ENCODE data around the gene SCGN.

Gene SCGN

DNA sequence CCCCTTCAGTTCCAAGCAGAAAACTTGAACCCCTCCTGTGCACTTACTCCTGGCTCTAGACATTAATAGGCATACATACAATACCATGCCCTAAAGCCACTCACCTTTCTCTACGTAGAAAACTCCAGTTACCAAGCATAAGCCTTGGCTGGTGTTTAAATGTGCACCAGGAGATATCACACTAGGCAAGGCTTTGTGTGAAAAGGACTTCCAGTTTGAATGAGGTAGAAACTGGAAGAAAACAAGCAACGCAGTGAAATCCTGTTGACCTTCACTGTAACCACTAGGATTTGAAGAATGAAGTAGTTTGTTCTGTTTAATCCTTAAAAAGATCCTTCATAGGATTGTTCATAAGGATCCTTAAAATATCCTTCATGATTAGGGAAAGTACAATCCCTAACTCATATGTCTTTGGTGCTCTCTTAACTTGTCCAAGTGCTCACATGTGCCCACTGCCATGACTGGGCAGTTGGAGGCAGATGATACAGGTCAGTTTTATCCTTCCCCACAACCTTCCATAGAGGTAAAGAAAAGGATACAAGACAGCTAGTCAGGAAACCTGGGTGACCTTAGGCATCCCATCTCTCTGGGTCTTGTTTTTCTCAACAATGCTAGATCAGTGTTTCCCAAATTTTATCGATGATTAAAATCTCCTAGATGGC lies 9.2 kb upstream of the SCGN start:
- TF ChIP-seq, protein P1, sequence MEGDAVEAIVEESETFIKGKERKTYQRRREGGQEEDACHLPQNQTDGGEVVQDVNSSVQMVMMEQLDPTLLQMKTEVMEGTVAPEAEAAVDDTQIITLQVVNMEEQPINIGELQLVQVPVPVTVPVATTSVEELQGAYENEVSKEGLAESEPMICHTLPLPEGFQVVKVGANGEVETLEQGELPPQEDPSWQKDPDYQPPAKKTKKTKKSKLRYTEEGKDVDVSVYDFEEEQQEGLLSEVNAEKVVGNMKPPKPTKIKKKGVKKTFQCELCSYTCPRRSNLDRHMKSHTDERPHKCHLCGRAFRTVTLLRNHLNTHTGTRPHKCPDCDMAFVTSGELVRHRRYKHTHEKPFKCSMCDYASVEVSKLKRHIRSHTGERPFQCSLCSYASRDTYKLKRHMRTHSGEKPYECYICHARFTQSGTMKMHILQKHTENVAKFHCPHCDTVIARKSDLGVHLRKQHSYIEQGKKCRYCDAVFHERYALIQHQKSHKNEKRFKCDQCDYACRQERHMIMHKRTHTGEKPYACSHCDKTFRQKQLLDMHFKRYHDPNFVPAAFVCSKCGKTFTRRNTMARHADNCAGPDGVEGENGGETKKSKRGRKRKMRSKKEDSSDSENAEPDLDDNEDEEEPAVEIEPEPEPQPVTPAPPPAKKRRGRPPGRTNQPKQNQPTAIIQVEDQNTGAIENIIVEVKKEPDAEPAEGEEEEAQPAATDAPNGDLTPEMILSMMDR (IDR thresholded peaks at IDR 0.05; ENCODE audit: low read length, missing control alignments) = no peak
- no peak overlapping the region for H3K4me3 ChIP-seq (replicated peaks; ENCODE audit: low read depth, low read length)
- DNase-seq (ENCODE audit: low read depth) = no peak

DNA sequence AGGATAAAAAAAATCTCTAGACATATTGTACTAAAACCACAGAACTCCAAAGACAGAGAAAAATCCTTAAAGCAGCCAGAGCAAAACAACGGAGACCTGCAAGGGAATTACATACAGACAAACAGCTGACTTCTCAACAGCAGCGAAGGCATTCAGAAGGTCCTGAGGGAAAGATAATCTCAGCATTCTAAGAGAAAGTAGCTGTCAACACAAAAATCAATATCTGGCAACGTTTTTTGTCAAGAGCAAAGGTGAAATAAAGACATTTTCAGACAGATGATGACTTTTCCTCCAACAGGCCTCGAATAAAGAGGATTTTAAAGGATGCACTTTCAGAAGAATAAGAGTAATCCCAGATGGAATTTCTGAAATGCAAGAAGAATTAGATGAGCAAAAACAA lies 6.1 kb upstream of the SCGN start:
- H3K4me3 ChIP-seq (replicated peaks; ENCODE audit: low read depth, low read length) = no peak overlapping the region
- TF ChIP-seq, protein P1 (IDR thresholded peaks at IDR 0.05; ENCODE audit: low read length, missing control alignments) = no peak
- DNase-seq (ENCODE audit: low read depth) = no peak

- TF ChIP-seq, protein P1 (IDR thresholded peaks at IDR 0.05; ENCODE audit: low read length, missing control alignments) = no peak
- DNase-seq (ENCODE audit: low read depth) = peak; percentile 57
- no peak overlapping the region for H3K4me3 ChIP-seq (replicated peaks; ENCODE audit: low read depth, low read length)
Observed at GRCh38 chr6:25649611-25650010, 2.4 kb upstream of the SCGN start.

DNA sequence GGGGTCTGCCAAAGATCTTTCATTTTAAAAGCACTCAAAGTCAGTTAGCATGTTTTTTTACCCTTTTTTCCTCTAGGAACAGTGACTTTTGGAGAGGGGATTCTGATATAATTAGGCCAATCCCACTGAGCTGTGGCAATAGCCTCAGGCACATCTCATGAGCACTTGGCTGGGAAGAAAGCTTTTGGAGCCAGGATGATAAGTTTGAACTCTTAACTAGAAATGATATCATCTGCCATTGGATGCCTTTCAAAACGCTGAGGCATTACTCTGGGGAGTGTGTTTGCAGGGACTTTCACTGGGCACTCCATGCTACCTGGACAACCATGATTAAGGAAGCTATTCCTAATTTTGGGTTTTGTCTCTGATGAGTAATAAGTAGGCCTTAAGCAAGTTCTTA lies 3.7 kb downstream of the SCGN start:
- DNase-seq (ENCODE audit: low read depth) = no peak
- no peak overlapping the region for H3K4me3 ChIP-seq (replicated peaks; ENCODE audit: low read depth, low read length)
- TF ChIP-seq, protein P1 (IDR thresholded peaks at IDR 0.05; ENCODE audit: low read length, missing control alignments) = no peak

- DNase-seq (ENCODE audit: low read depth) = no peak
Observed at GRCh38 chr6:25659633-25660368, 7.8 kb downstream of the SCGN start.

GRCh38 chr6:25660512-25660911 lies 8.5 kb downstream of the SCGN start:
- TF ChIP-seq, protein P1 (IDR thresholded peaks at IDR 0.05; ENCODE audit: low read length, missing control alignments) = no peak
- peak; percentile 41 for DNase-seq (ENCODE audit: low read depth)

More at GRCh38 chr6:25659633-25660368, 7.8 kb downstream of the SCGN start:
- H3K4me3 ChIP-seq (replicated peaks; ENCODE audit: low read depth, low read length) = no peak overlapping the region
- TF ChIP-seq, protein P1 (IDR thresholded peaks at IDR 0.05; ENCODE audit: low read length, missing control alignments) = no peak

More at GRCh38 chr6:25660512-25660911, 8.5 kb downstream of the SCGN start:
- H3K4me3 ChIP-seq (replicated peaks; ENCODE audit: low read depth, low read length) = no peak overlapping the region
